Measurements from ENCODE around the gene NOL7. TPM values are rescaled to one million over a fixed set of nuclear protein-coding genes. Genes with fewer than 3 reads are reported as not detected.

Gene NOL7
- total RNA-seq, 1 experiment from 2014 or later: 96.0 TPM

GRCh38 chr6:13662651-13663334 is 47.7 kb downstream of the NOL7 start:
- H3K4me2 ChIP-seq (ENCODE audit: low read depth, low read length, poor library complexity, severe bottlenecking): peak overlapping the region; percentile 12

DNA sequence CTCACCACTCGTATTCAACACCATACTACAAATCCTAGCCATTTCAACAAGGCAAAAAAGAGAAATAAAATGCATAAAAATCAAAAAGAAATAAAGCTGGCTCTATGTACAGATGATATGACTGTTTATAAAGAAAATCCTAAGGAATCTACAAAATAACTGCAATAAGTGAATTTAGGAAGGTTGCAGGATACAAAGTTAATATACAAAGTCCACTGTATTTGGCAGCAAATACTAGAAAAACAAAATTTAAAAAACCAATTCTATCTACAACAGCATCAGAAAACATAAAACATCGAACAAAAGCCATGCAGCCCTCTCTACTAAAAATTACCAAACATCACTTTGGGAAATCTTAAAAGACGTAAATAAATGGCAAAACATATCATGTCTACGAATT is 48.9 kb downstream of the NOL7 start:
- Histone ChIP-seq H3K36me3 (ENCODE audit: insufficient read depth, low read length) (no peaks in the 10 kb centered on the region), H3K79me2 (ENCODE audit: low read length) (peaks cover 87% of the 10 kb centered on the region), H3K9me3 (ENCODE audit: low read length) (no peaks in the 10 kb centered on the region), H3K27me3 (ENCODE audit: low read length) (no peaks in the 10 kb centered on the region), H3K9ac (ENCODE audit: low read length) (no peak overlapping the region), H2AFZ (ENCODE audit: low read length) (no peak overlapping the region), H3K4me2 (ENCODE audit: low read depth, low read length, poor library complexity, severe bottlenecking) (no peak overlapping the region), H3K27ac (ENCODE audit: low read length) (no peak overlapping the region), H4K20me1 (ENCODE audit: insufficient read depth, low read depth, low read length) (peaks cover 76% of the 10 kb centered on the region), H3K4me3 (ENCODE audit: low read length) (no peak overlapping the region), H3K9me2 (replicated peaks; ENCODE audit: insufficient read depth, low read length) (no peaks in the 10 kb centered on the region), H3K4me1 (ENCODE audit: low read length) (peaks cover 14% of the 10 kb centered on the region)
- DNase-seq: no peak

More at GRCh38 chr6:13662651-13663334, 47.7 kb downstream of the NOL7 start:
- Histone ChIP-seq H3K9me3 (ENCODE audit: low read length) (no peaks in the 10 kb centered on the region), H2AFZ (ENCODE audit: low read length) (no peak overlapping the region), H3K9me2 (replicated peaks; ENCODE audit: insufficient read depth, low read length) (no peaks in the 10 kb centered on the region), H3K36me3 (ENCODE audit: insufficient read depth, low read length) (no peaks in the 10 kb centered on the region), H3K79me2 (ENCODE audit: low read length) (peaks cover 85% of the 10 kb centered on the region), H3K27ac (ENCODE audit: low read length) (no peak overlapping the region), H3K4me3 (ENCODE audit: low read length) (no peak overlapping the region), H3K9ac (ENCODE audit: low read length) (no peak overlapping the region), H4K20me1 (ENCODE audit: insufficient read depth, low read depth, low read length) (peaks cover 66% of the 10 kb centered on the region), H3K4me1 (ENCODE audit: low read length) (peaks cover 14% of the 10 kb centered on the region), H3K27me3 (ENCODE audit: low read length) (no peaks in the 10 kb centered on the region)
- no peak for DNase-seq

- Histone ChIP-seq H3K4me3 (ENCODE audit: low read length) (no peak overlapping the region), H3K4me2 (ENCODE audit: low read depth, low read length, poor library complexity, severe bottlenecking) (no peak overlapping the region), H2AFZ (ENCODE audit: low read length) (no peak overlapping the region), H3K79me2 (ENCODE audit: low read length) (peaks cover 81% of the 10 kb centered on the region), H3K9me2 (replicated peaks; ENCODE audit: insufficient read depth, low read length) (no peaks in the 10 kb centered on the region), H4K20me1 (ENCODE audit: insufficient read depth, low read depth, low read length) (peaks cover 80% of the 10 kb centered on the region), H3K9ac (ENCODE audit: low read length) (no peak overlapping the region), H3K36me3 (ENCODE audit: insufficient read depth, low read length) (no peaks in the 10 kb centered on the region), H3K27ac (ENCODE audit: low read length) (no peak overlapping the region), H3K4me1 (ENCODE audit: low read length) (peaks cover 14% of the 10 kb centered on the region), H3K9me3 (ENCODE audit: low read length) (no peaks in the 10 kb centered on the region), H3K27me3 (ENCODE audit: low read length) (no peaks in the 10 kb centered on the region)
- DNase-seq: no peak
These were observed 49.7 kb downstream of the NOL7 start for GRCh38 chr6:13664703-13665352.

DNA sequence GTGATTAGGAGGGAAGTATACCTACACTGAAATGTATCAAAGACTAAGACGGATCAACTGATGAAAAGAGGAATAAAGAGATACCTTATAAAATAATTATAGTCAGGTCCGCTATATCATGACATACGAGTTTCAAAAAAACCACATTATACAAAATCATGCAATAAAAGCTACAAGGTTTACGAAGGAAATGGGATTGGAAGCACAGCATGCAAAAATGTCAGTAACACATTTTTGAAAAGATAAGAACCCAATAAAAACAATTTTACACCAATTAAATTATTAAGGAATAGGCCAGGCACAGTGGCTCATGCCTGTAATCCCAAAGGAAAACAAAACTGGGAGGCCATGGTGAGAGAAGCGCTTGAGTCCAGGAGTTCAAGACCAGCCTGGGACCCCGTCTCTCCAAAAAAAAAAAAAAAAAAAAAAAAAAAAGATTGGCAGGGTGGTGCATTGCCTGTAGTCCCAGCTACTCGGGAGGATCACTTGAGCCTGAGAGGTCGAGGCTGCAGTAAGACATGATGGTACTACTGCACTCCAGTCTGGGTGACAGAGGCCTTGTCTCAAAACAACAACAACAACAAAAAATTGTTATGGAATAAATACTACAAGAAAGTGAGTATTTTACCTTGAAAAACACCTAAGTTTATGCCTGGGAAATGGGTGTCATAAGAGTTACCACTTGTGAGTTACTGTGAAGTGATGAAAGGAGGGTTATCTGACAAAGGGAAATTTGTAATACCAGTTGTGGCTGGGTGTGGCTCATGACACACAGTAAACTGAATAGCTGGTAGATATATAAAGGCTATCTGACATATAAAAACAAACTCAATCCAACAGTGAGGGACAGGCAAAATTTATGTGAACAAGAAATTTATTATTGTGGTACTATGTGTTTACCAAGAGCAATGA is 51.3 kb downstream of the NOL7 start:
- Histone ChIP-seq H3K4me3 (ENCODE audit: low read length) (no peak overlapping the region), H3K36me3 (ENCODE audit: insufficient read depth, low read length) (no peaks in the 10 kb centered on the region), H2AFZ (ENCODE audit: low read length) (no peak overlapping the region), H3K9me2 (replicated peaks; ENCODE audit: insufficient read depth, low read length) (no peaks in the 10 kb centered on the region), H4K20me1 (ENCODE audit: insufficient read depth, low read depth, low read length) (peaks cover 67% of the 10 kb centered on the region), H3K9ac (ENCODE audit: low read length) (no peak overlapping the region), H3K4me1 (ENCODE audit: low read length) (peaks cover 14% of the 10 kb centered on the region), H3K27ac (ENCODE audit: low read length) (no peak overlapping the region), H3K9me3 (ENCODE audit: low read length) (no peaks in the 10 kb centered on the region), H3K27me3 (ENCODE audit: low read length) (no peaks in the 10 kb centered on the region), H3K79me2 (ENCODE audit: low read length) (peaks cover 73% of the 10 kb centered on the region), H3K4me2 (ENCODE audit: low read depth, low read length, poor library complexity, severe bottlenecking) (no peak overlapping the region)
- no peak for DNase-seq

GRCh38 chr6:13667655-13668054 is 52.5 kb downstream of the NOL7 start:
- Histone ChIP-seq H3K4me1 (ENCODE audit: low read length) (peaks cover 14% of the 10 kb centered on the region), H3K9me3 (ENCODE audit: low read length) (no peaks in the 10 kb centered on the region), H2AFZ (ENCODE audit: low read length) (no peak overlapping the region), H3K79me2 (ENCODE audit: low read length) (peaks cover 67% of the 10 kb centered on the region), H3K27ac (ENCODE audit: low read length) (no peak overlapping the region), H3K27me3 (ENCODE audit: low read length) (no peaks in the 10 kb centered on the region), H4K20me1 (ENCODE audit: insufficient read depth, low read depth, low read length) (peaks cover 58% of the 10 kb centered on the region), H3K9ac (ENCODE audit: low read length) (no peak overlapping the region), H3K36me3 (ENCODE audit: insufficient read depth, low read length) (no peaks in the 10 kb centered on the region), H3K9me2 (replicated peaks; ENCODE audit: insufficient read depth, low read length) (no peaks in the 10 kb centered on the region), H3K4me2 (ENCODE audit: low read depth, low read length, poor library complexity, severe bottlenecking) (no peak overlapping the region), H3K4me3 (ENCODE audit: low read length) (no peak overlapping the region)
- DNase-seq: no peak

DNA sequence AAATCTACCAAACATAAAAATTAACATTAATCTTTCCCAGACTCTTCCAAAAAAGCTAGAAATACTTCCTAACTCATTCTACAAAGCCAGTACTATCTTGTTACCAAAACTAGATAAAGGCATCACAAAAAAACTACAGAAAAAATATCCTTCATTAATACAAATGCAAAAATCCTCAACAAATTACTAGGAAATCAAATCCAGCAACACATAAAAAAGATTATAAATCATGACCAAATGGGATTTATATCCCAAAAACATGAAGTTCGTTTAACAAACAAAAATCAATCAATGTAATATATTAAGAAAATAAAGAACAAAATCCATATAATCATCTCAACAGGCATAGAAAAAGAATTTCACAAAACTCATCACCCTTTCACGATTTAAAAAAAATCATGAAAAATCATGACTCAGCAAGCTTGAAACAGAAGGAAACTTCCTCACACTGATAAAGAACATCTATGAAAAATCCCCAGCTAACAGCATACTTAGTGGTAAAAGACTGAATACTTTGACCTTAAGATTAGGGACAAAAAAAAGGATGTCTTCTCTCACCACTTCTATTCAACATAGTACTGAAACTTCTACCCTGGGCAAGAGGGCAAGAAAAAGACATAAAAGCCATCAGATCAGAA is 53.3 kb downstream of the NOL7 start:
- Histone ChIP-seq H3K79me2 (ENCODE audit: low read length) (peaks cover 63% of the 10 kb centered on the region), H3K9me2 (replicated peaks; ENCODE audit: insufficient read depth, low read length) (no peaks in the 10 kb centered on the region), H3K36me3 (ENCODE audit: insufficient read depth, low read length) (no peaks in the 10 kb centered on the region), H4K20me1 (ENCODE audit: insufficient read depth, low read depth, low read length) (peaks cover 54% of the 10 kb centered on the region), H3K27me3 (ENCODE audit: low read length) (no peaks in the 10 kb centered on the region), H2AFZ (ENCODE audit: low read length) (no peak overlapping the region), H3K9me3 (ENCODE audit: low read length) (no peaks in the 10 kb centered on the region), H3K9ac (ENCODE audit: low read length) (no peak overlapping the region), H3K4me3 (ENCODE audit: low read length) (no peak overlapping the region), H3K4me2 (ENCODE audit: low read depth, low read length, poor library complexity, severe bottlenecking) (no peak overlapping the region), H3K4me1 (ENCODE audit: low read length) (peaks cover 9% of the 10 kb centered on the region), H3K27ac (ENCODE audit: low read length) (no peak overlapping the region)
- no peak for DNase-seq

- Histone ChIP-seq H3K36me3 (ENCODE audit: insufficient read depth, low read length) (no peaks in the 10 kb centered on the region), H3K9me2 (replicated peaks; ENCODE audit: insufficient read depth, low read length) (no peaks in the 10 kb centered on the region), H3K4me2 (ENCODE audit: low read depth, low read length, poor library complexity, severe bottlenecking) (no peak overlapping the region), H3K4me1 (ENCODE audit: low read length) (peaks cover 2% of the 10 kb centered on the region; the same call in 1 of the 2 replicates), H3K9ac (ENCODE audit: low read length) (no peak overlapping the region), H3K27me3 (ENCODE audit: low read length) (no peaks in the 10 kb centered on the region), H3K27ac (ENCODE audit: low read length) (no peak overlapping the region), H3K4me3 (ENCODE audit: low read length) (no peak overlapping the region), H2AFZ (ENCODE audit: low read length) (no peak overlapping the region), H3K79me2 (ENCODE audit: low read length) (peaks cover 60% of the 10 kb centered on the region), H4K20me1 (ENCODE audit: insufficient read depth, low read depth, low read length) (peaks cover 51% of the 10 kb centered on the region), H3K9me3 (ENCODE audit: low read length) (no peaks in the 10 kb centered on the region)
- no peak for DNase-seq
These were observed 54.3 kb downstream of the NOL7 start for GRCh38 chr6:13669476-13669875.

Data from Karpas-422 (cell line).